Astrocyte (in vitro differentiated cells and primary cell): ENCODE results near the gene SND1. TPM values are rescaled to one million over a fixed set of nuclear protein-coding genes. Genes with fewer than 3 reads are reported as not detected.

Experiments used
- DNase-seq: peaks from one replicate; pipeline ENCODE4 v3.0.0-alpha.2; 2010; ENCODE audit warnings: low read depth
- FAIRE-seq: peaks from 2 replicates; lab custom pipeline; 2011; peaks lifted over from hg19 to GRCh38; lab: Jason Lieb, UNC
- H2AFZ ChIP-seq: 2 replicates; pipeline ENCODE4 v1.6.0; 2012; ENCODE audit warnings: low read depth, low read length, inconsistent platforms
- H3K27ac ChIP-seq: 2 replicates; pipeline ENCODE4 v1.5.1; 2011; ENCODE audit warnings: low read depth, low read length, inconsistent platforms
- H3K27me3 ChIP-seq: 2 replicates; pipeline ENCODE4 v1.6.0; 2011; ENCODE audit warnings: low read length, inconsistent platforms; ENCODE audit not compliant: insufficient read depth
- H3K36me3 ChIP-seq: 2 replicates; pipeline ENCODE4 v1.5.1; 2011; ENCODE audit warnings: low read length, inconsistent platforms; ENCODE audit not compliant: insufficient read depth
- H3K4me1 ChIP-seq: 2 replicates; pipeline ENCODE4 v1.5.1; 2011; ENCODE audit warnings: low read length, inconsistent platforms; ENCODE audit not compliant: insufficient read depth
- H3K4me2 ChIP-seq: 2 replicates; pipeline ENCODE4 v1.6.0; 2012; ENCODE audit warnings: low read length, inconsistent platforms
- H3K4me3 ChIP-seq: 2 replicates; pipeline ENCODE4 v1.5.1; 2011; ENCODE audit warnings: low read depth, mild to moderate bottlenecking, low read length, inconsistent platforms; ENCODE audit not compliant: insufficient read depth
- H3K79me2 ChIP-seq: 2 replicates; pipeline ENCODE4 v1.6.0; 2012; ENCODE audit warnings: mild to moderate bottlenecking, low read length, inconsistent platforms; ENCODE audit not compliant: insufficient read depth
- H3K9ac ChIP-seq: 2 replicates; pipeline ENCODE4 v1.6.0; 2012; ENCODE audit warnings: mild to moderate bottlenecking, low read length, inconsistent platforms
- H3K9me3 ChIP-seq: 2 replicates; pipeline ENCODE4 v1.5.1; 2012; ENCODE audit warnings: low read depth, mild to moderate bottlenecking, low read length, inconsistent platforms; ENCODE audit not compliant: insufficient read depth
- H4K20me1 ChIP-seq: 2 replicates; pipeline ENCODE4 v1.6.0; 2012; ENCODE audit warnings: low read length, inconsistent platforms; ENCODE audit not compliant: insufficient read depth
- H3K27ac Mint-ChIP-seq: one replicate; pipeline ENCODE4 v1.8.0; 2021; ENCODE audit warnings: mild to moderate bottlenecking, mixed read lengths; ENCODE audit not compliant: unreplicated experiment
- H3K27me3 Mint-ChIP-seq: one replicate; pipeline ENCODE4 v1.8.0; 2021; ENCODE audit warnings: low read depth, mixed read lengths; ENCODE audit not compliant: unreplicated experiment
- H3K36me3 Mint-ChIP-seq: one replicate; pipeline ENCODE4 v1.8.0; 2021; ENCODE audit warnings: low read depth, mixed read lengths; ENCODE audit not compliant: unreplicated experiment
- H3K4me1 Mint-ChIP-seq: one replicate; pipeline ENCODE4 v1.8.0; 2021; ENCODE audit warnings: low read depth, mixed read lengths; ENCODE audit not compliant: unreplicated experiment
- H3K4me3 Mint-ChIP-seq: one replicate; pipeline ENCODE4 v1.8.0; 2021; ENCODE audit warnings: mild to moderate bottlenecking, moderate library complexity, mixed read lengths; ENCODE audit not compliant: unreplicated experiment
- H3K9me3 Mint-ChIP-seq: one replicate; pipeline ENCODE4 v1.8.0; 2021; ENCODE audit warnings: mild to moderate bottlenecking, mixed read lengths; ENCODE audit not compliant: unreplicated experiment
- EZH2 ChIP-seq: IDR thresholded peaks from 2 replicates; pipeline ENCODE4 v1.6.1; 2012; ENCODE audit warnings: mild to moderate bottlenecking, low read length, inconsistent platforms; ENCODE audit not compliant: insufficient read depth
- total RNA-seq: library from RNA; stranded (reverse); gene quantifications from 2 replicates; pipeline ENCODE4 v1.2.1, GENCODE V29; 2021
- TF ChIP-seq, protein P1 (sequence below): IDR thresholded peaks from 2 replicates; pipeline ENCODE4 v1.5.1; 2011; ENCODE audit warnings: low read depth, mild to moderate bottlenecking, inconsistent platforms, low read length, moderate library complexity; ENCODE audit not compliant: insufficient read depth

SND1 gene
- total RNA-seq, 1 donor from 2014 or later, result 267 TPM

DNA sequence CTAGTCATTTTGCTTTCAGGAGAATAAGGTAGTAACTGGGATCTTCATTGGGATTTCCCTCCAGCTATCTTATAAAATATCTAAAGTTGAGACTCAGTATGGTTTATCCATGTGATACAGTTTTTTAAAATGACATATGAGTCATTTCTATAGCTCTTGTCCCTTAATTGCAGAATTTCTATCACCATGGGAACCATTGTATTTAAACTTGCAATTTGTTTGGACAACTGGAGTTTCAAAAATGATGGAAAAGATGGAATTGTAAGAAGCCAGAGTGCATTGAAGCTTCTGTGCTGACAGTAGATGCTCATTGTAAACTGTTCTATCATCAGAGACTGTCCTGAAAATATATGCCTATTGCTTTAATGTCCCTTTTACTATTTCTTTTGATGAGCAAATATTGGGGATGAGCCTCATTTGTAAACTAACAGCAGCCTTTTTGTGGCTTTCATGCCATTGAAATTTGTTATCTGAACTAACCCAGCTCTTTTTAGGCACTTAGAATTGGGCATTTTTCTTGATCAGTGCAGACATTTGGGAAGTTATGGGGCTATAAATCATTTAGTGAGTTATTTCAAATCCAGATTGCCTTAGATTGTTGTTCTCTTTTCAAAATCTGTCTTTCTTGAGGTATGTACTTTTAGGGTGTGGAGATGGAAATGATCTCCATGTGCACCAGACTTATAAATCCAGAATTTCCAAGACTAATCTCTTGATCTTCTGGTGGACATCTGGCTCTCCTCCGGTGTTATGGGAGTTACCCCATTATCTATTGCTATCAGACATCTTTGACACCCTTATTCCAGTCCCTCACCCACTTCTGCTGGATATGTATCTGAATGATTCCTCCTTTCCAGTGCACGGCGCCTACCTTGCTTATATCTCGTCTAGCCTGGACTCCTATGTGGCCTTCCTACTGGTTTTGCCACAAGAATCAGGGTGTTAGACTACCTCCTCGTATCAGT lies 159.0 kb downstream of the SND1 start:
- H3K9ac ChIP-seq, result no peak overlapping the region
- peaks cover 51% of the 10 kb centered on the region for H3K4me1 Mint-ChIP-seq
- no peak overlapping the region for H3K27ac Mint-ChIP-seq
- H3K9me3 ChIP-seq, result no peaks in the 10 kb centered on the region
- no peaks in the 10 kb centered on the region for H3K27me3 Mint-ChIP-seq
- no peak overlapping the region for H3K4me3 ChIP-seq
- H3K4me3 Mint-ChIP-seq, result no peak overlapping the region
- H4K20me1 ChIP-seq, result peaks cover 95% of the 10 kb centered on the region
- TF ChIP-seq, protein P1, sequence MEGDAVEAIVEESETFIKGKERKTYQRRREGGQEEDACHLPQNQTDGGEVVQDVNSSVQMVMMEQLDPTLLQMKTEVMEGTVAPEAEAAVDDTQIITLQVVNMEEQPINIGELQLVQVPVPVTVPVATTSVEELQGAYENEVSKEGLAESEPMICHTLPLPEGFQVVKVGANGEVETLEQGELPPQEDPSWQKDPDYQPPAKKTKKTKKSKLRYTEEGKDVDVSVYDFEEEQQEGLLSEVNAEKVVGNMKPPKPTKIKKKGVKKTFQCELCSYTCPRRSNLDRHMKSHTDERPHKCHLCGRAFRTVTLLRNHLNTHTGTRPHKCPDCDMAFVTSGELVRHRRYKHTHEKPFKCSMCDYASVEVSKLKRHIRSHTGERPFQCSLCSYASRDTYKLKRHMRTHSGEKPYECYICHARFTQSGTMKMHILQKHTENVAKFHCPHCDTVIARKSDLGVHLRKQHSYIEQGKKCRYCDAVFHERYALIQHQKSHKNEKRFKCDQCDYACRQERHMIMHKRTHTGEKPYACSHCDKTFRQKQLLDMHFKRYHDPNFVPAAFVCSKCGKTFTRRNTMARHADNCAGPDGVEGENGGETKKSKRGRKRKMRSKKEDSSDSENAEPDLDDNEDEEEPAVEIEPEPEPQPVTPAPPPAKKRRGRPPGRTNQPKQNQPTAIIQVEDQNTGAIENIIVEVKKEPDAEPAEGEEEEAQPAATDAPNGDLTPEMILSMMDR, result no peak
- no peak for TF ChIP-seq EZH2
- H3K27me3 ChIP-seq, result no peaks in the 10 kb centered on the region
- H3K9me3 Mint-ChIP-seq, result no peaks in the 10 kb centered on the region
- FAIRE-seq, result no peak
- DNase-seq, result no peak
- H3K4me1 ChIP-seq, result no peaks in the 10 kb centered on the region
- H3K36me3 Mint-ChIP-seq, result peaks cover 9% of the 10 kb centered on the region
- H3K4me2 ChIP-seq, result no peak overlapping the region
- H3K27ac ChIP-seq, result no peak overlapping the region
- peaks cover 3% of the 10 kb centered on the region for H3K36me3 ChIP-seq
- peaks cover 72% of the 10 kb centered on the region for H3K79me2 ChIP-seq
- no peak overlapping the region for H2AFZ ChIP-seq

DNA sequence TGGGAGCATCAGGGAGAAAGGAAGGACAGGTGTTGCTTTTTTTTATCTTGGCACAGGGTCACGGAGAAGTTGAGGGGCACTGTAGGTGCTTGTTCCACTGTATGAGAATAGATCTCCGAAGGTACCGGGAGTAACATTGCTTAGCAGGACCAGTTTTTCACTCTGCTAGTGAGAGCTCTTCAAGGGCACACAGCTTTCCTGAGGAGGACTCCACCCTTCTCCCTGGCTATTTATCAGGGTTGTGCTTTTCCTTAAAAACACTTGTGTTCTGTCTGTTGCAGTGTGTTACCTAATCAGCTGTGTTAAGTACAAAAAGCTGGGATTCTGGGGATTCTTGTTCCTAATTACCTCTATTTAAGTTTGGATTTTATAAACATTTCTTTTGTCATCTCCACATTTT lies 160.5 kb downstream of the SND1 start:
- TF ChIP-seq, protein P1, result no peak
- TF ChIP-seq EZH2, result no peak
- FAIRE-seq, result no peak
- H3K27me3 ChIP-seq, result no peaks in the 10 kb centered on the region
- no peak overlapping the region for H3K4me3 Mint-ChIP-seq
- peaks cover 12% of the 10 kb centered on the region for H3K36me3 Mint-ChIP-seq
- H3K4me3 ChIP-seq, result no peak overlapping the region
- H3K9me3 ChIP-seq, result no peaks in the 10 kb centered on the region
- no peak overlapping the region for H3K9ac ChIP-seq
- no peaks in the 10 kb centered on the region for H3K4me1 ChIP-seq
- H3K9me3 Mint-ChIP-seq, result no peaks in the 10 kb centered on the region
- H3K36me3 ChIP-seq, result peaks cover 3% of the 10 kb centered on the region
- DNase-seq, result no peak
- peaks cover 56% of the 10 kb centered on the region for H3K4me1 Mint-ChIP-seq
- H2AFZ ChIP-seq, result no peak overlapping the region
- H3K79me2 ChIP-seq, result peaks cover 81% of the 10 kb centered on the region
- H3K27ac Mint-ChIP-seq, result no peak overlapping the region
- no peak overlapping the region for H3K4me2 ChIP-seq
- peaks cover 95% of the 10 kb centered on the region for H4K20me1 ChIP-seq
- H3K27me3 Mint-ChIP-seq, result no peaks in the 10 kb centered on the region
- H3K27ac ChIP-seq, result no peak overlapping the region
